Right renal pelvis (tissue), 4 donors: ENCODE measurements around the gene LAT. TPM values are rescaled to one million over a fixed set of nuclear protein-coding genes. Genes with fewer than 3 reads are reported as not detected.
"Not testable (repeated sequence)": the region's sequence is repeated elsewhere in the genome, so short reads cannot be mapped to it uniquely, and the experiment has no call there.

Source experiments
- DNase-seq, 4 donors: peaks; one replicate each; pipeline ENCODE4 v3.0.0-alpha.2; 2013; ENCODE audit warnings: low read depth in 4 of 4, low spot score in 3 of 4, missing footprints in 1 of 4
- polyA plus RNA-seq, 4 donors: library from polyadenylated mRNA; unstranded; fragments of 120-200 nt; gene quantifications; one replicate each; pipeline ENCODE4 v1.2.1, GENCODE V29; 2013; ENCODE audit not compliant: insufficient read length in 4 of 4

The LAT gene
- 10 to 100 TPM in 1 of 4 donors, 1 to 10 TPM in 3; 4.5 to 10.1 (median 5.7) TPM for polyA plus RNA-seq

- no peak for DNase-seq
These were observed at the start of gene LAT for GRCh38 chr16:28984619-28985135. LAT (plus strand) TSS chr16:28985052; CDS start chr16:28985418, 366 bp downstream.

- DNase-seq = no peak
These were observed 49.5 kb upstream of the LAT start for GRCh38 chr16:28935346-28935745.

GRCh38 chr16:28935924-28936783 is 48.7 kb upstream of the LAT start:
- no peak for DNase-seq

- no peak for DNase-seq
These were observed 48.1 kb upstream of the LAT start for GRCh38 chr16:28936784-28937155.

GRCh38 chr16:28937222-28937876 is 47.5 kb upstream of the LAT start:
- no peak for DNase-seq

GRCh38 chr16:28938721-28939120 is 46.1 kb upstream of the LAT start:
- DNase-seq = no peak

- DNase-seq = not testable (repeated sequence)
These were observed 45.0 kb upstream of the LAT start for GRCh38 chr16:28939825-28940224.

- no peak for DNase-seq
These were observed 41.6 kb upstream of the LAT start for GRCh38 chr16:28943281-28943680.

GRCh38 chr16:28946681-28947080 is 38.2 kb upstream of the LAT start:
- no peak for DNase-seq

GRCh38 chr16:28950648-28951409 is 34.0 kb upstream of the LAT start, which contains the start of gene NFATC2IP:
NFATC2IP (plus strand) TSS chr16:28950937; CDS start chr16:28951012, 75 bp downstream.
- DNase-seq = peak; percentile 99

- DNase-seq = no peak
These were observed 33.4 kb upstream of the LAT start for GRCh38 chr16:28951410-28951943.

GRCh38 chr16:28958216-28958615 is 26.6 kb upstream of the LAT start:
- no peak for DNase-seq

- no peak for DNase-seq
These were observed 26.0 kb upstream of the LAT start for GRCh38 chr16:28958836-28959235.

GRCh38 chr16:28964072-28964471 is 20.8 kb upstream of the LAT start:
- no peak for DNase-seq

- no peak for DNase-seq
These were observed 20.4 kb upstream of the LAT start for GRCh38 chr16:28964496-28964895.

- DNase-seq = no peak
These were observed 17.7 kb upstream of the LAT start for GRCh38 chr16:28967156-28967555.

GRCh38 chr16:28969696-28970095 is 15.2 kb upstream of the LAT start:
- not testable (repeated sequence) for DNase-seq

GRCh38 chr16:28974007-28974436 is 10.8 kb upstream of the LAT start:
- DNase-seq = peak; percentile 27 to 49 (median 36)

GRCh38 chr16:28974437-28975157 is 10.3 kb upstream of the LAT start, which contains the start of gene SPNS1:
SPNS1 (plus strand) TSS chr16:28974778; CDS start chr16:28975152, 374 bp downstream.
- DNase-seq = peak; percentile 88 to 95 (median 92)

GRCh38 chr16:28975158-28975599 is 9.7 kb upstream of the LAT start:
- DNase-seq = no peak
